Uterus (tissue), 4 donors: ENCODE measurements around the gene CTIF. TPM values are rescaled to one million over a fixed set of nuclear protein-coding genes. Genes with fewer than 3 reads are reported as not detected.
A peak's percentile ranks its signal among the peaks of the same experiment; 100 is the strongest.
"Not testable (repeated sequence)": the region's sequence is repeated elsewhere in the genome, so short reads cannot be mapped to it uniquely, and the experiment has no call there.

Experiments
- DNase-seq, 2 donors: peaks; one replicate each; pipeline ENCODE4 v3.0.0-alpha.2; 2019 to 2020
- H3K27ac ChIP-seq, 2 donors: fragments of 200-600 bp; sonication (generic); 1 replicate in 1 of 2; 2 replicates in 1 of 2; pipeline ENCODE4 v1.5.1; 2016 to 2018
- H3K27me3 ChIP-seq, 2 donors: fragments of 200-600 bp; sonication (generic); one replicate each; pipeline ENCODE4 v1.5.1; 2018 to 2019; ENCODE audit warnings: control low read depth in 1 of 2
- H3K36me3 ChIP-seq, 2 donors: fragments of 200-600 bp; sonication (generic); one replicate each; pipeline ENCODE4 v1.5.1; 2019; ENCODE audit warnings: control low read depth in 1 of 2
- H3K4me1 ChIP-seq, 2 donors: fragments of 200-600 bp; sonication (generic); one replicate each; pipeline ENCODE4 v1.5.1; 2018 to 2019; ENCODE audit warnings: control low read depth in 1 of 2
- H3K4me3 ChIP-seq, 2 donors: fragments of 200-600 bp; sonication (generic); 1 replicate in 1 of 2; 2 replicates in 1 of 2; pipeline ENCODE4 v1.5.1; 2018 to 2019; ENCODE audit warnings: mild to moderate bottlenecking in 1 of 2
- H3K9me3 ChIP-seq, 2 donors: fragments of 200-600 bp; sonication (generic); one replicate each; pipeline ENCODE4 v1.5.1; 2019; ENCODE audit warnings: control low read depth in 1 of 2
- POLR2A ChIP-seq, 2 donors: fragments of 450-650 bp; IDR thresholded peaks; one replicate each; pipeline ENCODE4 v1.6.1; 2016; ENCODE audit warnings: antibody characterized with exemption in 2 of 2, mild to moderate bottlenecking in 1 of 2, moderate library complexity in 1 of 2
- intact Hi-C: fragments of 100-400 bp; cut with DNase I; formaldehyde crosslinking; loops from one replicate; pipeline ENCODE4 v1.15.1; 2023; ENCODE audit warnings: low total_unique reads
- total RNA-seq, 4 donors: library from RNA; depleted of rRNA in 3 of 4; stranded (reverse); fragments of >200 nt in 3 of 4; gene quantifications; one replicate each; pipeline versions ENCODE4 v1.1.0 to v1.2.4, GENCODE V29; 2014 to 2023
- TF ChIP-seq, protein P1 (sequence below), 4 experiments: fragments of 200-600 bp in 2 of 4; fragments of 450-650 bp in 2 of 4; sonication (generic) in 2 of 4; IDR thresholded peaks; one replicate each; pipeline ENCODE4 v1.5.1; 2016 to 2019; ENCODE audit warnings: antibody characterized with exemption in 4 of 4, mild to moderate bottlenecking in 2 of 4, moderate library complexity in 1 of 4
- donor health status: DM: yes; HTN: yes; CAD: no.

Gene CTIF
- total RNA-seq, 4 donors from 2014 or later = 11.3 to 94.3 (median 48.0) TPM

DNA sequence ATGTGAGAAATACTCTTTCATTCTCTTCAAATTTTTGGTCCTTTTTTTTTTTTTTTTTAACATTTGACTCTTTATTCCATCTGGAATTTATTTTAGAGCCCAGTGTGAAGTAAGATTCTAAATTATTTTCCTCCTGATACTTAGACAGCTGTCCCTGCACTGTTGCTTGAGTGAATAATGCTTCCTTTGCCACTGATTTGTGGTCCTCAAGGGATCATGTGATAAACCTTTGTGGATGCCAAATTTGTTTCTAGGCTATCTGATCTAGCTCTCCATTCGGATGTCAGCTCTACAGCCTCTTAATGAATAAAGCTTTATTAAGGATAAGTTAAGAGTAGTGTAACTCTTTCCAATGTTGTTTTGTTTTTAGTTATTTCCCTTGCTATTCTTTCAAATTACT is 269.6 kb downstream of the CTIF start:
- H3K9me3 ChIP-seq = no peaks in the 10 kb centered on the region
- H3K27me3 ChIP-seq = no peaks in the 10 kb centered on the region
- H3K4me1 ChIP-seq = no peaks in the 10 kb centered on the region
- no peak for TF ChIP-seq POLR2A (IDR thresholded peaks at IDR 0.05)
- TF ChIP-seq, protein P1, sequence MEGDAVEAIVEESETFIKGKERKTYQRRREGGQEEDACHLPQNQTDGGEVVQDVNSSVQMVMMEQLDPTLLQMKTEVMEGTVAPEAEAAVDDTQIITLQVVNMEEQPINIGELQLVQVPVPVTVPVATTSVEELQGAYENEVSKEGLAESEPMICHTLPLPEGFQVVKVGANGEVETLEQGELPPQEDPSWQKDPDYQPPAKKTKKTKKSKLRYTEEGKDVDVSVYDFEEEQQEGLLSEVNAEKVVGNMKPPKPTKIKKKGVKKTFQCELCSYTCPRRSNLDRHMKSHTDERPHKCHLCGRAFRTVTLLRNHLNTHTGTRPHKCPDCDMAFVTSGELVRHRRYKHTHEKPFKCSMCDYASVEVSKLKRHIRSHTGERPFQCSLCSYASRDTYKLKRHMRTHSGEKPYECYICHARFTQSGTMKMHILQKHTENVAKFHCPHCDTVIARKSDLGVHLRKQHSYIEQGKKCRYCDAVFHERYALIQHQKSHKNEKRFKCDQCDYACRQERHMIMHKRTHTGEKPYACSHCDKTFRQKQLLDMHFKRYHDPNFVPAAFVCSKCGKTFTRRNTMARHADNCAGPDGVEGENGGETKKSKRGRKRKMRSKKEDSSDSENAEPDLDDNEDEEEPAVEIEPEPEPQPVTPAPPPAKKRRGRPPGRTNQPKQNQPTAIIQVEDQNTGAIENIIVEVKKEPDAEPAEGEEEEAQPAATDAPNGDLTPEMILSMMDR (IDR thresholded peaks at IDR 0.05) = no peak
- no peak overlapping the region for H3K27ac ChIP-seq
- H3K36me3 ChIP-seq = no peaks in the 10 kb centered on the region
- intact Hi-C loops = no loop called here
- peak in 1 of 2 donors; percentile 3 for DNase-seq
- no peak overlapping the region for H3K4me3 ChIP-seq

DNA sequence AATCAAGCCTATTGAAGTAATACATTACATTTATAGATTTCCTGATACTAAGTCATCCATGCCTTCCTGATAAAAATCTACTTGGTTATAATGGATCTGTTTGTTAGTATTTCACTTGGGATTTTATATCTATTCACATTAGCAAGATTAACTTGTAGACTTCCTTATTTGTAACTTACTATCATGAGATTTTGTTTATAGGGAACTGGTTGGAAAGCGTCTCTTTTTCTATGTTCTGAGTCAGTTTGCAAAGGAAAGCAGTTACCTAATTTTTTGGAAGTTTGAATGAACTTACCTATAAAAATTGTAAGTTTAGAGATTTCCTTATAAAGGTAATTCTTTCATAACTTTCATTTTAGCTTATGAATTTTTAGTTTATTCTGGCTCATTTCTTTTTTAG is 270.5 kb downstream of the CTIF start:
- no peak overlapping the region for H3K27ac ChIP-seq
- no peak for TF ChIP-seq POLR2A (IDR thresholded peaks at IDR 0.05)
- TF ChIP-seq, protein P1 (IDR thresholded peaks at IDR 0.05) = no peak
- intact Hi-C loops = no loop called here
- no peaks in the 10 kb centered on the region for H3K27me3 ChIP-seq
- H3K36me3 ChIP-seq = no peaks in the 10 kb centered on the region
- H3K4me1 ChIP-seq = no peaks in the 10 kb centered on the region
- no peak overlapping the region for H3K4me3 ChIP-seq
- no peaks in the 10 kb centered on the region for H3K9me3 ChIP-seq
- DNase-seq = no peak

DNA sequence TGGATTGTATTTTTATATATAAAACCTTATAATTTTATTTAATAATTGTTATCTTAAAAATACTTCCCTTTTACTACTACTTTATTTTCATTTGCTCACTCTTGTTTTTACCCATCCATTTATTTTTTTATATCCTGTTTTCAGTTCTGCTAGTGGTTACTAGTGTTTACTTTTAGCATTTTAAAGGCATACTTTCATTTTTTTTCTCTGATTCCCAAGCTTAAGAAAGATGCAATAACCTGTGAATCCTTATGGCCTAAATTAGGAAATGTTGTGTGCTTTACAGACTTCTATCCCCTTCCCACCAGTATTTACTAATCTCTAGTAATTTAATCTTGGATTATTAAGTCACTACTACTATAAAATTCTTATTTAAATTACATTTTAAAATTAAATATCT is 272.0 kb downstream of the CTIF start:
- Histone ChIP-seq H3K9me3 (no peaks in the 10 kb centered on the region), H3K4me1 (no peaks in the 10 kb centered on the region), H3K27ac (no peak overlapping the region), H3K27me3 (no peaks in the 10 kb centered on the region), H3K4me3 (no peak overlapping the region), H3K36me3 (no peaks in the 10 kb centered on the region)
- intact Hi-C loops = no loop called here
- TF ChIP-seq, protein P1 (IDR thresholded peaks at IDR 0.05) = no peak
- TF ChIP-seq POLR2A (IDR thresholded peaks at IDR 0.05) = no peak
- DNase-seq = no peak

DNA sequence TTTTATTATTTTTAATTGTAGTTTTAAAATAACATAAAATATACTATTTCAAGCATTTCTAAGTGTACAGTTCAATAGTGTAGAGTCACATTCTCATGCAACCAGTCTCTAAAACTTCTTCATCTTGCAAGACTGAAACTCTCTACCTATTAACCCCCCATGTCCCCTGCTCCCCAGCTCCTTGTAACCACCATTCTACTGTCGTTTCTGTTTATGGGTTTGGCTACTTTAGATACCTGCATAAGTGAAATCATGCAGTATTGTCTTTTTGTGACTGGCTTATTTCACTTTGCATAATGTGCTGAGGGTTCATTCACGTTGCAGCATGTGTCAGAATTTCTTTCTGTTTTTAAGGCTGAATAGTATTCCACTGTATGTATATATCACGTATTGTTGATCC is 272.6 kb downstream of the CTIF start:
- TF ChIP-seq, protein P1 (IDR thresholded peaks at IDR 0.05) = no peak
- no peak for TF ChIP-seq POLR2A (IDR thresholded peaks at IDR 0.05)
- H3K27ac ChIP-seq = no peak overlapping the region
- intact Hi-C loops = no loop called here

DNA sequence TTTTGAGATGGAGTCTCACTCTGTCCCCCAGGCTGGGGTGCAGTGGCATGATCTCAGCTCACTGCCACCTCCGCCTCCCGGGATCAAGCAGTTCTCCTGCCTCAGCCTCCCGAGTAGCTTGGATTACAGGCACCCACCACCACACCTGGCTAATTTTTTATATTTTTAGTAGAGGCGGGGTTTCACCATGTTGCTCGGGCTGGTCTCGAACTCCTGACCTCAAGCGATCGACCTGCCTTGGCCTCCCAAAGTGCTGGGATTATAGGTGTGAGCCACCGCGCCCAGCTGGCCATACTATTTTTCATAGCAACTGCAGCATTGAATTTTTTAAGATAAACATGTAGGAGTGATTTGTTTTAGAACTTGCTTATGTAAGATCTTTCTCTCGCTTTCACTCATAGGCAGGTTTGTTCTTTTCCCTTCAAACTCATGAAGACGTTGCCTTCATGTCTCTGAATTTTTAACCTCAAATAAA is 273.2 kb downstream of the CTIF start:
- H3K36me3 ChIP-seq, H3K4me3 ChIP-seq, H3K27ac ChIP-seq, H3K27me3 ChIP-seq, intact Hi-C loops, H3K9me3 ChIP-seq, H3K4me1 ChIP-seq: not testable (repeated sequence)
- peak in 1 of 2 donors; percentile 1 for DNase-seq

More for the DNA sequence above, 272.6 kb downstream of the CTIF start:
- no peaks in the 10 kb centered on the region for H3K4me1 ChIP-seq
- H3K9me3 ChIP-seq = no peaks in the 10 kb centered on the region
- H3K4me3 ChIP-seq = no peak overlapping the region
- DNase-seq = no peak
- H3K36me3 ChIP-seq = no peaks in the 10 kb centered on the region
- no peaks in the 10 kb centered on the region for H3K27me3 ChIP-seq

DNA sequence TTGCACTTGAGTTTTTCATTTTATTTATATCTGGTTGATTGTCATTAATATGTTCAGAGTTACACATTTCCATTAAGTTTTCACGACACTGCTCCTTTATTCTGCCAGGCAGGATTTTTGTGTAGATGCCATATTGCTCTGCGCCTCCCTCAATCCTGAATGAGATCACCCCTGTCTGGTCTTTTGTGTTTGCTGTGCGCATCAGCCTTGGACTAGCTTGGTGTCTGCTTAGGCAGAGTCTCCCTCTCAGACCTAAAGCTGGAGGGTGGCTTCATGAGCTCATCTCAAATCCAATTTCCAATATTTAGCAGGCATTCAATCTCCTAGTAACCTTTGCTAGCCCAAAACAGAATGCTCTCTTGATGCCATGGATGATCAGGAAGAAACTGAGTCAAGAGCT is 274.5 kb downstream of the CTIF start:
- no peaks in the 10 kb centered on the region for H3K27me3 ChIP-seq
- no peak overlapping the region for H3K4me3 ChIP-seq
- no peak for TF ChIP-seq POLR2A (IDR thresholded peaks at IDR 0.05)
- TF ChIP-seq, protein P1 (IDR thresholded peaks at IDR 0.05) = no peak
- H3K9me3 ChIP-seq = no peaks in the 10 kb centered on the region
- H3K36me3 ChIP-seq = no peaks in the 10 kb centered on the region
- intact Hi-C loops = no loop called here
- no peak for DNase-seq
- no peaks in the 10 kb centered on the region for H3K4me1 ChIP-seq
- H3K27ac ChIP-seq = no peak overlapping the region
